Skeletal muscle satellite cell (primary cell): ENCODE results near the gene CCDC106.
A peak's percentile ranks its signal among the peaks of the same experiment; 100 is the strongest.

ENCODE experiments used
- H3K27me3 ChIP-seq: 2 replicates; pipeline ENCODE4 v1.7.0; 2013; ENCODE audit warnings: low read length; ENCODE audit not compliant: control insufficient read depth, insufficient read depth
- H3K36me3 ChIP-seq: 2 replicates; pipeline ENCODE4 v1.7.0; 2013; ENCODE audit warnings: mild to moderate bottlenecking, control low read depth, low read length; ENCODE audit not compliant: insufficient read depth
- H3K4me1 ChIP-seq: 2 replicates; pipeline ENCODE4 v1.7.0; 2013; ENCODE audit warnings: low read length; ENCODE audit not compliant: control insufficient read depth, insufficient read depth
- H3K4me2 ChIP-seq: 2 replicates; pipeline ENCODE4 v1.7.0; 2013; ENCODE audit warnings: mild to moderate bottlenecking, low read length
- H3K4me3 ChIP-seq: 2 replicates; pipeline ENCODE4 v1.7.0; 2013; ENCODE audit warnings: low read length
- H3K9ac ChIP-seq: 2 replicates; pipeline ENCODE4 v1.7.0; 2013; ENCODE audit warnings: mild to moderate bottlenecking, low read depth, low read length, moderate library complexity
- H3K9me3 ChIP-seq: replicated peaks from 2 replicates; pipeline ENCODE4 v1.7.0; 2013; ENCODE audit warnings: mild to moderate bottlenecking, control low read depth, low read length

The CCDC106 gene

DNA sequence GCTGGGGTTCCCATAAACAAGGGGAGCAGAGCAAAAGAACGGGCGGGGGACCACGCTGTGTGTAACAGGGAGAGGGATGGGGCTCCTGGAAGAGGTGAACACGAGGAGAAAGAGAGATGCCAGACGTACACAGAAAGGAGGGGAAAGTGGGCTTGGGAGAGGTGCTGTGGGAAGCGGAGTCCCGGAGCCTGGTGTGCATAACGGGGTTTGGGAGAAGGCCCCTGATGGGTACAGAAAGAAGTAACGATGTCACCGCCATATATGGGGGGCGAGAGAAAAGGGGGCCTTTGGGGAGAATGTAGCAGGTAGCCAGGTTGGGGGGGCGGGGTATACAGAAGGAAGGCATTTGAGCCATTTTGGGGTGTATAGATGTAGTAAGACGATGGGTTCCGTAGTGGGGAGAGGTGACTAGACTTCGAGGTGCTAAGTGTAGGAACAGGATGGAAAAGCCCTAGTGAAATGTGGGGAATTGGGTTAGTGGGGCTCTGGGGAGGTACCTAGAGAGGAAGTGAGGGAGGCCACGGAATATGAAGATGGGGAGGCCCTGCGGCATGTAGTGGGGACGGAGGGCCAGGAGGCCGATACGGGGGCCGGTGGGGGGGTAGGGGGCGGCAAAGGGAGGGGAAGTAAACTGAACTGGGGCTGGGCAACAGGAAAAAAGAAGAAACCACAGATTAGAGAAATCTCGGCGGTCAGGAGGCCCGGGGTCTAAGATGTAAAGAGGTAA lies 6.4 kb upstream of the CCDC106 start:
- peaks cover 38% of the 10 kb centered on the region for H3K4me1 ChIP-seq
- H3K9me3 ChIP-seq = no peaks in the 10 kb centered on the region
- peak overlapping the region; percentile 90 for H3K9ac ChIP-seq
- H3K4me2 ChIP-seq = peak overlapping the region; percentile 92
- no peaks in the 10 kb centered on the region for H3K27me3 ChIP-seq
- H3K4me3 ChIP-seq = peak overlapping the region; percentile 94
- peaks cover 12% of the 10 kb centered on the region for H3K36me3 ChIP-seq

DNA sequence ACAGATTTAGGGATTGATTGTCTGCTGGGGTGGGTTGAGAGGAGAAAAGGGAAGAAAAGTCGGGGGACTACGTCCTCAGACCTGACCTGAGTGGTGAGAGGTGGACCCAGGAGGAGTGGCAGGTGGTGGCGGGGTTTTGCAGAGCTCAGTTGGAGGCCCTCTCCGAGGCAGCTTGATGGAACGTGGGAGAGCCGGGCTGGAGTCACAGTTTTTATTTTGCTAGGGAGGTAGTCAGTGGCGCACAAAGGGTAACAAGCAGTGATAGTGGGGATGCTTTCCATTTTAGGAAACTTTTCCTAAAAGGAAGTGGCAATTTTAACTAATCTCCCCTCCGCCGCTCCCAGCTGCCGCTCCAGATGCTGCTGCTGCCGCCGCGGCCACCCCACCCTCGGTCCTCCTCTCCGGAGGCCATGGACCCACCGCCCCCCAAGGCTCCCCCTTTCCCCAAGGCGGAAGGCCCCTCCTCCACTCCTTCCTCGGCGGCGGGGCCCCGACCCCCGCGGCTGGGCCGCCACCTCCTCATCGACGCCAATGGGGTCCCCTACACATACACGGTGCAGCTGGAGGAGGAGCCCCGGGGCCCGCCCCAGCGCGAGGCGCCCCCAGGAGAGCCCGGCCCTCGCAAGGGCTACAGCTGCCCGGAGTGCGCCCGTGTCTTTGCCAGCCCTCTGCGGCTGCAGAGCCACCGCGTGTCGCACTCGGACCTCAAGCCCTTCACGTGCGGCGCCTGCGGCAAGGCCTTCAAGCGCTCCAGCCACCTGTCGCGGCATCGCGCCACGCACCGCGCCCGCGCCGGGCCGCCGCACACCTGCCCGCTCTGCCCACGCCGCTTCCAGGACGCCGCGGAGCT lies 5.6 kb upstream of the CCDC106 start:
- peaks cover 12% of the 10 kb centered on the region for H3K36me3 ChIP-seq
- peak overlapping the region; percentile 94 for H3K4me3 ChIP-seq
- H3K9me3 ChIP-seq = no peaks in the 10 kb centered on the region
- H3K4me1 ChIP-seq = peaks cover 42% of the 10 kb centered on the region
- H3K27me3 ChIP-seq = no peaks in the 10 kb centered on the region
- peak overlapping the region; percentile 92 for H3K4me2 ChIP-seq
- peak overlapping the region; percentile 90 for H3K9ac ChIP-seq

DNA sequence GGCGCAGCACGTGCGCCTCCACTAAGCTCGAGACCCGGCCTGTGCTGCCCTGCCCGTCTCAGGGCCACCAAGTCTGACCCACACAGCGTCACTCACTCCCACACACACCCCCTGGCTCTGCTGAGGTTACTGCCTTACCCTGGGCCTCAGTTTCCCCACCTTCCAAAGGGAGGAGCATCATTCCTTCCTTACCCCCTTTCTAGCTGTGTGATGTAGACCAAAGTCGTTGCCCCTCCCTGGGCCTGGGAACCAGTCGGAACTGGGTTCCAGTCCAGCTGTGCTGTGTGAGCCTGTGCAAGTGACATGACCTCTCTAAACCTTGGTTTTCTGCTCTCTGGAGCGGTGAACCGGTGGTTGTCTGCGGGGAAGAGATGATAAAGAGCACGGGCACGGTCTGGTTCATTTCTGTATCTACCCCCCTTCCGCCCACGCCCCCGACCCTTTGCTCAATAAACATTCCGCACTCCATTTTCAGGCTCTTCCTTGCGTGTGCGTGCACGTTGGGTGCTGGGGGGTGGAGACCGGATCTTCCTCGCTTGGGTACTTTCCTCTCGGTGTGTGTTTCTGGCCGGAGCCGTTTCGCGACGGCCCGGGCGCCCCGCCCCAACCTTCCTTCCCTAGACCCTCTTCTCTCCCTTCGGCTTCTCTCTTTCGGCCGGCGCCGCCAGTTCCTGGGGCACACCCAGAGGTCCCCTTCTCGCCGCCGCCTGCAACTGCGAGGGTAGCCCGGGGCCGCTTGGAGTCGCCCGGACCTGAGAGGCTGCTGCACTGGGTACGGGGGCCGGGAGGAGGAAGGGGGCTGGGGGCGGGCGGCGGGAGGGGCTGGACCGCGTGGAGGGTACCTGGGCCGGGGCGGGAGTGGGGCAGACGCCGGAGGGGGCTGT lies 4.8 kb upstream of the CCDC106 start, which contains the start of gene ZNF581:
ZNF581 (plus strand) TSS at position 647 of the 884 bp plus-strand sequence. CDS start 923 bp downstream, outside the sequence.
- Histone ChIP-seq H3K9ac (peak within 1 kb of the TSS; percentile 90), H3K36me3 (peaks cover 12% of the 10 kb centered on the region), H3K9me3 (no peaks in the 10 kb centered on the region), H3K4me2 (peak within 1 kb of the TSS; percentile 92), H3K4me3 (peak within 1 kb of the TSS; percentile 94), H3K4me1 (peaks cover 46% of the 10 kb centered on the region), H3K27me3 (no peaks in the 10 kb centered on the region)

DNA sequence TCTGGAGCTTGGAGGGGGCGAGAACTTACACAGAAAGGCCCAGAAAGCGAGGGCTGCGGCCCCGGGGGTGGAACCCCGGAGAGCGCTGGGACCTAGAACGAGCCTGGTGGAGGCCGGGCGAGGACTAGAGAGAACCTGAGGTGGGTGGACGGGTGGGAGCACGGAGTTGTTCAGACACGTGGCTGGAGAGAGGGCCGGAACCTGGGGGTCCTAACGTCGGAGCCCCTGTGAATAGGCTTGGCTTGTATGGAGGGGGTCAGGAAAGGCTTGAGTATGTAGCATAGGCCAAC lies 4.2 kb upstream of the CCDC106 start:
- Histone ChIP-seq H3K9ac (peak overlapping the region; percentile 90), H3K27me3 (no peaks in the 10 kb centered on the region), H3K9me3 (no peaks in the 10 kb centered on the region), H3K4me3 (peak overlapping the region; percentile 94), H3K36me3 (peaks cover 12% of the 10 kb centered on the region), H3K4me2 (peak overlapping the region; percentile 92), H3K4me1 (peaks cover 49% of the 10 kb centered on the region)

DNA sequence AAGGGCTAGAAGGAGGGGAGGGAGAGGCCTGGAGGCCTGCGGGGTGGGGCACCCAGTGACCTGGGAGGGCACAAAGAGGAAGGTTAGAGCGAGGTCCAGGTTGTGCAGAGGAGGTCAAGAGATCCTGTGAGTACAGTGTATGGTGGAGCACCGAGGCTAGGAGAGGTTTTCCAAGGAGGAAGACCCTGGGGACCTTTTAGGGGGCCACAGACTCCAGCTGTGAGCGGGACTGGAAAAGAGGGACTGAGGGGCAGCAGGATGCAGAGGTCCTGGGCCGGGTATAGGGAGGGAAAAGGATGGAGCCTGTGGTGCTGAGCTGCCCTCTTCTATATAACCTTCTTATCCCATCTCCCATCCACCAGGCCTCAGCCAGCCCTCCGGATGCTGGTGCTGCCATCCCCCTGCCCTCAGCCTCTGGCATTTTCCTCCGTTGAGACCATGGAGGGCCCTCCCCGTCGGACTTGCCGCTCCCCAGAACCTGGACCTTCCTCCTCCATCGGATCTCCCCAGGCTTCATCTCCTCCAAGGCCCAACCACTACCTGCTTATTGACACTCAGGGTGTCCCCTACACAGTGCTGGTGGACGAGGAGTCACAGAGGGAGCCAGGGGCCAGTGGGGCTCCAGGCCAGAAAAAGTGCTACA lies 3.7 kb upstream of the CCDC106 start:
- no peaks in the 10 kb centered on the region for H3K9me3 ChIP-seq
- H3K4me2 ChIP-seq = peak overlapping the region; percentile 92
- H3K27me3 ChIP-seq = no peaks in the 10 kb centered on the region
- peak overlapping the region; percentile 90 for H3K9ac ChIP-seq
- peaks cover 54% of the 10 kb centered on the region for H3K4me1 ChIP-seq
- peak overlapping the region; percentile 94 for H3K4me3 ChIP-seq
- H3K36me3 ChIP-seq = peaks cover 12% of the 10 kb centered on the region

DNA sequence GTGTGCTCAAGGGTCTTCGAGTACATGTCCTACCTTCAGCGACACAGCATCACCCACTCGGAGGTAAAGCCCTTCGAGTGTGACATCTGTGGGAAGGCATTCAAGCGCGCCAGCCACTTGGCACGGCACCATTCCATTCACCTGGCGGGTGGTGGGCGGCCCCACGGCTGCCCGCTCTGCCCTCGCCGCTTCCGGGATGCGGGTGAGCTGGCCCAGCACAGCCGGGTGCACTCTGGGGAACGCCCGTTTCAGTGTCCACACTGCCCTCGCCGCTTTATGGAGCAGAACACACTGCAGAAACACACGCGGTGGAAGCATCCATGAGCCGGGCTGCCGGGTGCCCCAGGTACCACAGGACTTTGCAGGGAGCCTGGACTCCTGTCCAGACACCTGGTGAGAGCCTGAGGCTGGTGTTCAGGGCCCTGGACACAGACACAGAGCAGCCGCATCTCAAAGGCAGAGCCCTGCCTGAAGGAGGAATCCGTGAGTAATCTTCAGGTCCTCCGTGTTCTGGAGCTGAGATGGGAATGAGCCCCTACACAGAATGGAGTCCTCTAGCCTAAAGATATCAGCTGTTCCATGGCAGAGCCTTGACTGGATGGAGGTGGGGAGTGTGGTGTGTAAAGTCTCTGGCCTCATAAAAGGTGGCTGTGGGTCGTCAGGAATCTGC lies 3.0 kb upstream of the CCDC106 start:
- peaks cover 52% of the 10 kb centered on the region for H3K4me1 ChIP-seq
- peak overlapping the region; percentile 92 for H3K4me2 ChIP-seq
- peak overlapping the region; percentile 90 for H3K9ac ChIP-seq
- no peaks in the 10 kb centered on the region for H3K27me3 ChIP-seq
- peaks cover 12% of the 10 kb centered on the region for H3K36me3 ChIP-seq
- no peaks in the 10 kb centered on the region for H3K9me3 ChIP-seq
- peak overlapping the region; percentile 94 for H3K4me3 ChIP-seq

DNA sequence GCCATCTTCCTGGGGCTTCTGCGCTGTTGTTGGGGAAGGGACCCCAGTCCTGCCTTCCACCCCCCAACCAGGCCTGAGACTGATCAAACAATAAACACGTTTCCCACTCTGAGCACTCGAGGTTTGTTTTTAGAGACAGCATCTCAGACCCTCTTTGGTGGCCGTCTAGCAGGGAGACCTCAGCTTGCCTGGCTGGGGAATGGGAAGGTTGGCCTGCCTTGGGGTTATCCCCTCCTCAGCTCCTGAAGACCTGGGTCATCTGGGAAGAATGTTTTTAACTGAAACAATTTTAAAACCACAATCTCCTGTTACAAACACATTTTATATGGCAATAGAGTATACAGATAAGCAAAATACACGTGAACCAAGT lies 2.5 kb upstream of the CCDC106 start:
- Histone ChIP-seq H3K9ac (no peak overlapping the region), H3K36me3 (peaks cover 12% of the 10 kb centered on the region), H3K4me1 (peaks cover 47% of the 10 kb centered on the region), H3K27me3 (no peaks in the 10 kb centered on the region), H3K9me3 (no peaks in the 10 kb centered on the region), H3K4me2 (peak overlapping the region; percentile 92), H3K4me3 (no peak overlapping the region)

DNA sequence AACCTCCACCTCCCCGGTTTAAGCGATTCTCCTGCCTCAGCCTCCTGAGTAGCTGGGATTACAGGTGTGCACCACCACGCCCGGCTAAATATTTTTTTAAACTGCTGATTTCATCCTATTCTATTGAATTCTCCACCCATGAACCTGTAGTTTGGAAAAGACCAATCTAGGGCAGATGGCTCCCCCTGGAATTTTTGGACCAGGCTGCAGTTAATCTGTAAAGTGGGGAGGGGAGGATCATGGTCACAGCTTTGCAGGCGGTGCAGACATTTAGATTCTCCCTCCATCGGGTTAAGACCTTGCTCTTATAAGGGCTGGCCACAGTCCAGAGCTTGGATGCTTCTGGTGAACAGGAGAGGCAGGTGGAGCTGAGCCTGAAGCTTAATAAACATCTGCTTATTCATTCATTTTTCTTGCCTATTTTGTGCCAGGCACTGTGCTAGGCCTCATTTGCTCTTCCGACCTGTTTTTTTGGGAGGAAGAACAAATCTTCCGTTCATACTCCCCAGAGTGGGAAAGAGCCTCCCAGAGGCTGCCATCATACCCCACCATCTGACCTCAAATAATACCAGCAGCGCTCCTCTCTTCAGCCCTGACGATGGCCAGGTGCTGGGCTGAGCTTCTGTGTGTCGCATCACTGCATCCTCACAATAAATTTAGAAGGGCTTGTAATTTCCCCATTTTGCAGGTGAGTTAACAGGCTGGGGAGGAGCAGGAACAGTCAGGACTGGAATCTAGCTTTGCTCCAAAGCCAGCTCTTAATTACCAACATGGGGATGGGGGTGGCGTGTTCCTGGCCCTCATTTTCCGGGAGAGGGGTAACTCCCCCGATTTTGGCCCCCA lies 902 bp upstream of the CCDC106 start:
- H3K4me2 ChIP-seq = peak overlapping the region; percentile 99
- no peaks in the 10 kb centered on the region for H3K9me3 ChIP-seq
- peak overlapping the region; percentile 92 for H3K4me3 ChIP-seq
- peaks cover 18% of the 10 kb centered on the region for H3K36me3 ChIP-seq
- H3K9ac ChIP-seq = peak overlapping the region; percentile 86
- no peaks in the 10 kb centered on the region for H3K27me3 ChIP-seq
- peaks cover 43% of the 10 kb centered on the region for H3K4me1 ChIP-seq

DNA sequence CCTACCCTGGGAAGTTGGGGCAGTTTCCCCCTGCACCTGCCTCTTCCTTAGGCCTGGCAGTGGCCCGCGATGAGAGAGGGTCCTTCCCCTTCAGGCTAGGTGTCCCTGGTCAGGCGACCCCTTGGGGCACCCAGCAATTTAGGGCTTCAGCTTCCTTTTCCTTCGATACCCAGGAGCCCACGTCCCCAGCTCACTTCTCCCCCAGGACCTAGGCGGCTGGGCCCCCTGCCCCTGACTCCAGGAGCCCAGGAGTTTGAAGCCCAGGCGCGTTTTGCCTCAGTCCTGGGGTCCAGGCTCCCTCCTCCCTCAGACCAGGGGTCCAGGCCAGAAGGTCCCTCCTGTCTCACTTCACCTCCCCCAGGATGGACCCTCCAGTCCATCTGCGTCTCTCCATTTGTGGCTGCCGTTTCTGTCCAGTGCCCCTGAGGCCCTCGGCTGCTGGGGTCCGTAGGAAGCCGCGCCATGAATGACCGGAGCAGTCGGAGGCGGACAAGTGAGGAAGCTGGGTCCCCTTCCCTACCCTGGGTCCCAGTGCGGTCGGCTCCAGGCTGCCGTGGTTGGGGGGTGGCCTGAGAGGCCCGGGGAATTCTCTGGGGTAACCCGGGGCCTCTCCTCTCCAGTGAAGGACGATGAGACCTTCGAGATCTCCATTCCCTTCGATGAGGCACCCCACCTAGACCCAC lies 714 bp downstream of the CCDC106 start:
- peaks cover 32% of the 10 kb centered on the region for H3K4me1 ChIP-seq
- H3K4me3 ChIP-seq = peak overlapping the region; percentile 92
- H3K9ac ChIP-seq = peak overlapping the region; percentile 86
- peak overlapping the region; percentile 99 for H3K4me2 ChIP-seq
- no peaks in the 10 kb centered on the region for H3K9me3 ChIP-seq
- H3K36me3 ChIP-seq = peaks cover 21% of the 10 kb centered on the region
- H3K27me3 ChIP-seq = no peaks in the 10 kb centered on the region
